ENCODE data around the gene CAMK2D.

CAMK2D gene

DNA sequence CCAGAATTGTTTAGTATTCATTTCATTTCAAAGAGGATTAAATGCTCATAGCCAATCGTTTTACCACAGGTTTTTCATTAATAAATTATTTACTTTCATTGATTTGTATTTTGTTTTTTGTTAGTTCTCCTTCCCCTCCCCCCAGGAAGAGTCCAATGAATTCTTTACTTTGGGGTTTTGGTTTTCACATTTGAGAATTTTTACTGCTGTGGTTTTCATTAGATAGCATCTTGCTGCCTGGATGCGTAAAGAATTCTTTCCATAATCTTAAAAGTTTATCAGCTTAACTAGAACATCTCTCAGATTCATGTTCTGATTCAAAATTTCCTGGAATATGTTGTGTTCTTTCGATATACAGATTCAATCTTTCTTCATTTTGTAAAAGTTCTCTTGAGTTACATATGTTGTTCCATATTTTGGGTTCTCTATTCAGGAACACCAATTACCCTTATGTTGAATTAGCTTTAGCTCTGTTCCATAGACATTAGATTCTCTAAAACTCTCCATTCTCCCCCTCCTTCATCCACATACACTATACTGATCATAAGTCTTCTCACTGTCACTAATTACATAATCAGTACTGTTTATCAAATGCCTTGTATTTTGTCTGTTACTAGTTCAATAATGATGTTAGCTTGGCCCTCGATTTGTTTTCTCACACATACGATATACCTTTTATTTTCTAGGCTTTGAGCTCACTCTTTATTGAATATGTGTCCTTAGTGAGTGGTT is 184.4 kb downstream of the CAMK2D start:
- in situ Hi-C loops (cut with MboI; ENCODE audit: low sequenced_read_pairs) = no loop called here

DNA sequence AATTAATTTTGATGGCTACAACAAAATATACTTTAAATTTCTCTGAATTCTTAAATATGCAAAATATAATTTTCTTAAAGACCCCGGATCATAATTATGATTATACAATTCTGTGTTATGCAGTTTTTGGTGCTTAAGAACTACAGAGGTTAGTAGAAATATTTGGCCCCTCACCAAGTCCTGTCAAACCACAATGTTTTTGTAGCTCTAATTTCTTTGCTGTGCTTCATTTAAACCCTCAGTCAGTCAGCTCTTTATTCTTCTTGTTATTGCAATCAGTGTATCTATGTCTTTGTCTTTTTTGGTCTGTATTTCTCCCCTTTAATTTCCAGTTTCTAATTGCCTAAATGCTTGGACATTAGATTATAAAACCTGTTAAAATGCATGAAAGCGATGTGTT is 186.1 kb downstream of the CAMK2D start:
- in situ Hi-C loops (cut with MboI; ENCODE audit: low sequenced_read_pairs) = no loop called here

DNA sequence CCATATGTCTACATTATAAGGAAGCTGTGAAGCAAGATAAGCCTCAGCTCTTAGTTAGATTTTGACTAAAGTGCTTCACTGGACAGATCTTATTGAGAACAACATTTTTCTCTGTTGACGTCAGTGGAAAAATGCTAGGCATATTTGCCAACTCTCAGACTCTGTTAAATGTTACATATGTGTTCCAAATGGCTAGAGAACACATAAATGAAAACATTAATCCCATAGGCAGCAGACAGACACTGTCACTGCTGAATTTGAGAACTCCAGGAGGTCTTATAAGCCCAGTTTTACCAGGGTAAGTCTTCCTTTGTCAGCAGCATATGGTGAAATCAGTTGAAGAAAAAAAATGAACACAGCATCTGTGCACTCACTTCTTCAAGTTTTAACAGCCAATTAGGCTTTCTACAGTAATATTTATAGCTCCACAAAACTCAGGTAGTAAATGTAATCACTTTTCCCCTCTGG is 186.9 kb downstream of the CAMK2D start:
- in situ Hi-C loops (cut with MboI; ENCODE audit: low sequenced_read_pairs) = no loop called here

DNA sequence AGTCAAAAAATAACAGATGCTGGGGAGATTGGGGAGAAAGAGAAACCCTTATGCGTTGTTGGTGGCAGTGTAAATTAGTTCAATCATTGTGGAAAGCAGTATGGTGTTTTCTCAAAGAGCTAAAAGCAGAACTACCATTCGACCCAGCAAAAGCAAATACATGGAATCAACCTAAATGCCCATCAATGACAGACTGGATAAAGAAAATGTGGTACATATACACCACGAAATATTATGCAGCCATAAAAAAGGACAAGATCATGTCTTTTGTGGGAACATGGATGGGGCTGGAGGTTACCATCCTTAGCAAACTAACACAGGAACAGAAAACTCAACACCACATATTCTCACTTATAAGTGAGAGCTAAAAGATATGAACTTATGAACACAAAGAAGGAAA is 188.9 kb downstream of the CAMK2D start:
- in situ Hi-C loops (cut with MboI; ENCODE audit: low sequenced_read_pairs) = no loop called here

DNA sequence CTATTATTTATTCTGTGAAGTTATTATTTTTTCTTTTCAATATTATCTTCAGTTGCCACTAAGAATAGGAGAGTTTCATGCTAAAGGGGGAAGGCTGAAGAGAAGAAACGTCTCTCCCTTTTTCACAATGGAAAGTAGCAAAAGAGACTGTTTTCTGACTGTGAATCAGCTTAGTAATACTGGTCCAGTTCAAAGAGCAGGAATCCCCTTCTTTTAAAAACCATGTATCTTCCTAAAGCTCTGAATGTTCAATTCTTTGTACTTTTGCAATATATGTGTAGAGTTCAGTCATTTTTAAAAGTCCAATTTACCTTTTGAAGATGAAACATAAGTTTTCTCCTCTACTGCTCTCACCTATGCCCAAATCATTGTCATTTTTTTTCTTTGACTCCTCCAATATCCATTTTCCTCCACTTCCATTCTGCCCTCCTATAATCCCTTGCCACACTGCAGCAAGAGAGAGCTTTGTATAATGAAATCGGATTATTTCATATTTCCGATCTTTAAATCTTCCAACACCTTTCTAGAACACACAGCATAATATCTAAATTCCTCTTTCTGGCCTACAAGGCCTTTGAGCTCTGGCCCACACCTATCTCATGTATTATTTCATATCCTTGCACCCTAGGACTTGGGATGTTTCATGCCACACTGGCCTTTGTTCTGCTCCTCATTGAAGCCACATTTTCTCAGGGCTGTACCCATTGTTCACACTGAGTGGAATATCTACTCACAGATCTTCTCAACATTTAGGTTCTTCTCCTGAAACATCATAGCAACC is 195.3 kb downstream of the CAMK2D start:
- in situ Hi-C loops (cut with MboI; ENCODE audit: low sequenced_read_pairs) = no loop called here

DNA sequence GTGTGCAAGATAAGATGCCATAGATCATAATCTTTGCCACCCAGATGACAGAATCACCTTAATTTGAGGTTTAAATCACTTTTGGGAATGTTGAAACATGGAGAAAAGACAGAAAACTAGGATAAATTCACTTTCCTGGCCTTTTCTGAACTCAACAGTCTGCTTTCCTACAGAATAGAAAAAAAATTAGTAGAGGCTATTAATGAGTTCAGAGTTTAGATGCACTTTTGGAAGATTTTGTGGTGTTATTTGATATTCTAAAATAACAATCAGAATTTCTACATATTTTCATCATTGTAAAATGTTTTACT is 195.9 kb downstream of the CAMK2D start:
- in situ Hi-C loops (cut with MboI; ENCODE audit: low sequenced_read_pairs) = no loop called here

DNA sequence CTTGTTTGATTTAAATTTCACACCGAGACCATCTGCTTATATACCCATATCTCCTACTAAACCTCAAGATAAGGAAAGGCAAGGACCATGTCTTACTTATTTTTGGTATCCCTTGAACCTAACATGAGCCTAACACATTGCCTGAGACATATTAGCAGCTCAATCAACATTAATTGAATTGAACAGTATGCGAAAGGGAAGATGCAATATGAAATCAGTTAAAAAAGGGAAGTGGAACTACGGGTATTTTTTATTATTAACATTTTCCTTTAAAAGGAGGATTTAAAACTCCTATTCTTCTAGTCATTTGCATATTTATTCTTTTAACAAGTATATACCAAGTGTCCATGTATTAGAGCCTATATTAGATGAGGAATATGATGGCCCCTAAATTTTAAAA is 197.0 kb downstream of the CAMK2D start:
- in situ Hi-C loops (cut with MboI; ENCODE audit: low sequenced_read_pairs) = no loop called here

DNA sequence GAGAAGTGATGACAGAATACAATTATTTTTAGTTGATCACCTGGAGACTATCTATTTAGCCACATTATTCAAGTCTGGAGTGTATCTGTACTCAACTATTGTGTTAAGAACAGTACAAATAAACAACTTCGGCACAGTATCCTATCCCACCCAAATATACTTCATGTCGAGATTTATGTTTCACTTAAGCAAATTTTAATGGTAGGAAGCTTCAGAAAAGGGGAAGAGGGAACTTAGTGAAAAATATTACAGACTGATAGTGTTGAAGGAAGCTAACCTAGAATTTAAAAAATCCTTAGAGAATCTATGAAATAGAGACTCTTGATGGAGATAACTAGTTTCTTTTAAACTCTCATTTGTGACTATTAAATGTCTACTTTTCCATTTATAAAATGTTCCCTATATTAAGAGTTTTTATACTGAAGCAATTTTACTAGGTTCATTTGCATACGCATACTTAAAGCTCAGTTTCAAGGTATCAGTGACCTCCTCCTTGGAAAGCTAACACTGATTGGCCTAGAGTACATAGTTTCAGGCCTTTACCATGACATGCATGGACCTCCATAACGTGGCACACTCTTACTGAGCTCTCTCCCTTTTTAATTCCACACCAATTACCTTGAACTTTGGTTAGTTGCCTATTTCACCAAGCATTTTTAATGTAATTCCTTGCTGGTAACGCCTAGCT is 197.7 kb downstream of the CAMK2D start:
- in situ Hi-C loops (cut with MboI; ENCODE audit: low sequenced_read_pairs) = no loop called here

DNA sequence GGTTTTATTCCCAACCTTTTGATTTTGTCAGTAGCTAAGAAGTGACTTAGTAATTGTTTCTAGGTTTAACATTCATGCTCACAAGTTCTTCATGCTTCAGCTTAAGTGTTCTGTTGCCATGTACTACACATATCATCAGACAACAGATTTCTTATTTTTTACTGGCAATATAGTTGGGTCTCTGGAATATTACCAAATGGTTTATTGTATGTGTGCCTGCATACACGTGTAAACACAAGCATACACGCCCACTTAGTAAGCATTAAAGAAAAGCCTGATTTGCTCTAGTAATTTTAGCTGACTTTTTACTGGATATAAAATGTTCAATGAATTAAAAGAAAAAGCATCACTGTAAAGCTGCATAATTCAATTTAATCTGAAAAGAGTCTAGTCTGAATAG is 199.8 kb downstream of the CAMK2D start:
- in situ Hi-C loops (cut with MboI; ENCODE audit: low sequenced_read_pairs) = no loop called here

DNA sequence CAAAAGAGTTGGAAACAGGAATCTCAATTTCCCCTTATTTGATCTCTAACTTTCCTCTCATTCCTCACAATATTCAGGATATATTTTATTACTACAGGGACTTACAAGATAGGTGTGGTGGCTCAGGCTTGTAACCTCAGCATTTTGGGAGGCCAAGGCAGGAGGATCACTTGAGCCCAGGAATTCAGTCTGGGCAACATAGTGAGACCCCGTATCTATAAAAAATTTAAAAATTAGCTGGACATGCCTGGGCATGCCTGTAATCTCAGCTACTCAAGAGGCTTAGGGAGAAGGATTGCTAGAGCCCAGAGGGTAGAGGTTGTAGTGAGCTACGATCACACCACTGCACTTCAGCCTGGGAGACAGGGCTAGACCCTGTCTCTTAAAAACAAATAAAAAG is 200.4 kb downstream of the CAMK2D start:
- in situ Hi-C loops (cut with MboI; ENCODE audit: low sequenced_read_pairs) = no loop called here

DNA sequence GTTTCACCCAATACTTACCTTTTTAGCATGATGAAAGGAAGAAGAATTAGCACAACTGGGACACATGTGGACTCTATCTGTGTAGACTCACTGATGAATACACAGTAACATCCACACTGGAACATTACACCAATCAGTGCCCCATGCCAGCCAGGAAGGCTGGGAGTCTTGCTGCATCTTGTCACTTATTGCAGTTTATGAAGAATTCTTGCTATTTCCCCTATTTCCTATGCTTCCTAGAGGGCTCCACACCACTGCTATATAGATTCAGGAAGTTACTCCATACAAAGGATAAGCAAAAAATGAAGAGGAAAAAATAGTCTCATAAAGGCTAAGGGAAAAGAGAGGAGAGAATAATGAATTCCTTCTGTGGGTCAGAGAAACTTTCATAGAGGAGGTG is 201.0 kb downstream of the CAMK2D start:
- in situ Hi-C loops (cut with MboI; ENCODE audit: low sequenced_read_pairs) = no loop called here

DNA sequence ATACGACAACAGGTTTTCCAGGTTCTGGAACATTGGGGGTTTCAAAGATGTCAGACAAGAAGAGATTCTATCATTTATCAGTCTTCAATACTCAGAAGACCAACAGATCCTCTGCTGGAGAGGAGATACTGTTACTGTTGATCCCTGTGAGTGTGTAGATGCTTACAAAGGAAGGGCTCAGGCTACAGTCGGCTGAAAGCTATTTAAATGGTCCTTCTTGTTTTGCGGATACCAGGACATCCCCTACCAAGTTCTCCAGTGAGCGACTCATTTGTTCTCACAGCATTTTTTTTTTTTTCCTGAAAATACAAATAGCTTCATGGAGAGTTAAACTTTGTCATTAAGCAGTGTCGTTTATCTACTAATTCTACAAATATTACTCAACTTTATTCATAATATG is 201.6 kb downstream of the CAMK2D start:
- in situ Hi-C loops (cut with MboI; ENCODE audit: low sequenced_read_pairs) = no loop called here

DNA sequence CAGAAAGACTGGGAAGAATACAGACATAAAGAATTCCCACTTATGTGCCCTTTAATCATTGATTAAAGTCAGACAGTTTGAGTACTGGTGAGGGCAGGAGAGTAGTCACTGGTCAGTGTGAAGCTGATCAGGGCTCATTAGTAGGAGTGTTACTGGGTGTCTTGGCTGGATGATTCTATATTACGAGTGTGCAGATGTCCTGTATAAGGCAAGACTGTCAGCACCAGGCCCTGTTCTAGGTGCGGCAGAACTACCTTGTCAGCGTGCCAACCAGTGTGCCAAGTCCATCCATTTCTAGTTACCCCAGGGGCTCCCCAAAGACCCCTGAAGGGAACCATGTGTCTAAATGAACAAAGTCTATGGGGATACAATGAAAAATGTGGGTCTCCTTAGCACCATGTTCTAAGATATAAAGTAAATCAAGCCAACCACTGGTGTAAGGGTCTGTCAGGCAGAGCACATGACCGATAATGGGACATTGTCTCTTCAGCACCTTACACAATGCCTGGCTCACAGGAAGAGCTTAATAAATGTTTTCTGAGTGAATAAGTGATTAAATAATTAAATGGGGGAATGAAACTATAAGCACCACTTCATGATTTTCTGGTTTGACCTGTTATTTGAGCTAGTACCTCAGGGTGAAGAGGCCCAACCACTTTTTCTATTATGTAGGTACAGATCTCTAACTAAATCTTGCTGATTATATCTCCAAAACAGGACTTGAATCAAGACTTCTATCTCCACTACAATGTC is 205.0 kb downstream of the CAMK2D start:
- in situ Hi-C loops (cut with MboI; ENCODE audit: low sequenced_read_pairs) = no loop called here

DNA sequence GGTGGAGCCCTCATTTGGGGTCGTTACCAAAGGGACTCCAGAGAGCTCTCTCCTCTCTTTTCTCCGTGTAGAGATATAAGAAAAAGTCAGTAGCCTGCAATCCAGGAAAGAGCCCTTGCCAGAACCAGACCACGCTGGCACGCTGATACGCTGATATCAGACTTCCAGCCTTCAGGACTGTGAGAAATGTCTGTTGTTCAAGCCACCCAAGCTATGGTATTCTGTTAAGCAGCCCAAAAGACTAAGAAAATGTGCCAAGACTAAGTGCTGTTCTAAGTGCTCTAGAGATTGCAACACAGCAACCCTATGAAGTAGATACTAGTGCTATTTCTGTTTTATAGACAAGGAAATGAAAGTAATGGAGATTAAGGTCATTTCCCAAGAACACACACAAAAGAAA is 205.7 kb downstream of the CAMK2D start:
- in situ Hi-C loops (cut with MboI; ENCODE audit: low sequenced_read_pairs) = no loop called here

DNA sequence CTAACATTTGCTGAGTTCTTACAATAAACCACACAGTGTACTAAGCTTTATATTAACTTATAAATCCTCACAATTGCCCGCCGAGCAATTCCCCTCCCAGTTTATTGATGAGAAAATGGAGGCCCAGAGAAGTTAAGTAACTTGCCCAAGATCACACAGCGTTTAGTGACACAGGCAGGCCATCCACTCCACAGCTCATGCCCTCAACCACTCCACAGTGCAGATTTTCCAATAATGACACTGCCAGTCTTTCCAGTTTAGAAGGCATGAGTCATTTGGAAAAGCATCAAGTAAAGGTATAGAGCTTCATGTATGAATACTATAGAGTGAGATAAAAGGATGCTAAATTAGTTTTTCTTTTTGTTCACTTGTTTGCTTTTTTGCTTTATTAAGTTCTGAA is 208.5 kb downstream of the CAMK2D start:
- in situ Hi-C loops (cut with MboI; ENCODE audit: low sequenced_read_pairs) = no loop called here

DNA sequence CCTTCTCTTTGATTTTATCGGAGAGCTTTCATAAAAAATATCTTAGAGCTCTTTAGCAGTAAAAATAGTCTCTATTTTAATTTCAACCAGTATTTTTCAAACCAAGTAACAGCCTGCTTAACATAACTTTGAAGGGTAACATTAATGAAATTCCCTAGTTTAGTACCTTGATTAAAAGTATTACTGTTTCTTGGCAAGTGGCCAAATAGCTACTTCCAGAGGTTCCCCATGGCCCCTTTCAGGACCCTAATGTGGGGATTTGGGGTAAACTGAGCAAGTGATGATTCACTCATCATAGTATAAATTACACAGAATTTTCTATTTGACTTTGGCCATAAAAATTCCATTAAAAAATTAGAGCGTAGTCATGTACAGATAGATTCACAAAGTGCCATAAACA is 211.0 kb downstream of the CAMK2D start:
- in situ Hi-C loops (cut with MboI; ENCODE audit: low sequenced_read_pairs) = no loop called here

DNA sequence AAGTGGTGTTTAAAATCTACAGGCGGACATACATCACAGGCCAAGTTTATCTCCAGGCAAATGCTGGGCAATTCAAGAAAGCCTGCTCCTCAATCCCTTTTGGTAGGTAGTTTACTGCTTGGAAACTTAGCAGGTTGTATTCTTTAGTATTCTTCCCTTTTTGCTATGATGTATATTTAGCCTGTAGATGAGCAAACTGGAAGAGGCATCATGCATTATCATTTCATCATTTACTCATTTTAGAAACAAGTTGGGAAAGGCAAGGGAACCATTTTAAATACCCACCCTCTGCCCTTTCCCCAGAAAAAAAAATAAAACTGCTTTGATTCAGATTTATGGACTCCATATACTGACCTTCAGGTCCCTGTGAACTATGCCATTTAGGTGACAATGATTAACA is 213.2 kb downstream of the CAMK2D start:
- in situ Hi-C loops (cut with MboI; ENCODE audit: low sequenced_read_pairs) = no loop called here

DNA sequence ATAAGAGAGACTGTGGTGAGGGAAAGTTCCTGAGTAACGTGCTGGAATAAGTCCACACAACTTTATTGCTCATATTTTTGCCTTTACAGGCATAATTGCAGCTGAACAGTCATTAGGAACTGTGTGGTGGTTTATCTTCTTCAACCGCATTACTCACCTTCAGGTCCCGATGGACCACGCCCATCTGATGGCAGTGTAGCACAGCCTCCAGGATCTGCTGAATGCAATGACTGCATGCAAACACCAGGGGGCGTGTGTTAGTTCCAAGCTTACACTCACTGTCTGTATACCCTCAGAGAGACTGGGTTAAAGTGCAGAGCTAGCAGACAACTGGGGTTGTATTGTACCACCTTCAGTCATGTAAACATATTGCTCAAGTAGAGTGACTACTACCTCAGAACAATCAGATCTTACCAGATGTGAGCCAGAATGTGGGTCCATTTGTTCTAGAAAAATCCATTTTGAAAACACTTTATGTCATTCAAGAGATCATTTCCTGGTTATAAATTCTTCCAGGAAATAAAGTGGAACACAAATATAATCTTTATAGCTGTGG is 214.0 kb downstream of the CAMK2D start:
- in situ Hi-C loops (cut with MboI; ENCODE audit: low sequenced_read_pairs) = no loop called here

DNA sequence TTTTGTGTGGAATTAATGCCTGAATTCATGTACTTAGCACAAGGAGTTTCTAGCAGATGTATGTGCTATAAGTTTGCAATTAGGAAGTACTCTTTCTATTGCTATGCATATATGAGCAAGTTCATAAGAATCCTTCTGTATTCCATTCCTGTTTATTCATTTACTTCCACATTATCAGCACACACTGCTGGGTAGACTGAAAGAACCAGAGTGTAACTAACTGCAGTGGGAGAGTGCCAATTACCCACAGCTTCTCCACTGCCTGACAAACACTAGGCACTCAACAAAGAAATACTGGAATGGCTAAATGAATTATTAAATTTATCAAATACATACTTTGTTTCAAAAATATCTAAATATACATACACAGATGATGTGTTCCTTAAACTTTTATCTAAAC is 219.6 kb downstream of the CAMK2D start:
- in situ Hi-C loops (cut with MboI; ENCODE audit: low sequenced_read_pairs) = no loop called here

DNA sequence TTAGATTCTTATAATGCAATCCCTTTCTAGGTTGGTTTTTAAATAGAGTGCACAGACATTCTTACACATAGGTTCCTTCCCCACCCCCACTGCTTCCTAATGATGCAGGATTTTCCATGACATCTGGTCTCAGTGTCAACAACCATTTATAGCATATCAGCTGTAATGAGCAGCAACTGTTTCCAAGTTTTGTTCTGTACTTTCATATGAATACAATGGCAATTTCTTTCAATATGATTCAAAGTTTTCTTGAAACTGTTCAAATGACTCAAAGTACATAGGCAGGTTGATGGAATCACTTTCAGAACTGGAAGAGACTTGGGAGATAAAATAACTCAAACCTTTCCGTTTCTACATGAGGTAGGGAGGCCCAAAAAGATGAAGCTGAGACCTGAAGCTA is 220.7 kb downstream of the CAMK2D start:
- in situ Hi-C loops (cut with MboI; ENCODE audit: low sequenced_read_pairs) = no loop called here

DNA sequence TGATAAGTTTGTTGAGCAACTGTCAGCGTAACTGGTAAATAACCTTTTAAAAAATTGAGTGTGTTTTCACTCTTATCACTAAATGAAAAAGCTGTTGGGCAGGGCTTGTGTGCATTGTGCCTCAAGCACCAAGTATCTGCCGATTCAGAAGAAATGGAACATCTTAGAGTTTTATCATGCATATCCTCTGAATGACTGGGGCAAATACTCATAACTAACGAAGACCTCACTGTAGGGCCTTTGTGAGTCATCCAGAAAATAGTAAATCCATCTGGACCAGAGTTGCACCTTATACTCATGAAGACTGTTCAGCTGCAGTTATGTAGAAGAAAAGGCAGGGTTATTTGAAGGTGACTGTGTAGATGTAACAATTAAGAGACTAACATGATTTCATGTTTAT is 222.1 kb downstream of the CAMK2D start:
- in situ Hi-C loops (cut with MboI; ENCODE audit: low sequenced_read_pairs) = no loop called here
